Vagina (tissue), 2 donors: Measurements from ENCODE around the gene REV3L.

Experiments
- CTCF ChIP-seq, 3 experiments: fragments of 450-650 bp in 2 of 3; fragments of 200-600 bp in 1 of 3; sonication (generic) in 1 of 3; IDR thresholded peaks; one replicate each; pipeline ENCODE4 v1.5.1; 2017 to 2019; ENCODE audit warnings: antibody characterized with exemption in 3 of 3, mild to moderate bottlenecking in 2 of 3, moderate library complexity in 2 of 3
- POLR2A ChIP-seq, 2 donors: fragments of 450-650 bp; IDR thresholded peaks; one replicate each; pipeline ENCODE4 v1.6.1; 2017; ENCODE audit warnings: antibody characterized with exemption in 2 of 2, mild to moderate bottlenecking in 2 of 2, moderate library complexity in 2 of 2
- POLR2AphosphoS5 ChIP-seq, 2 donors: sonication (generic); formaldehyde crosslinking; IDR thresholded peaks; one replicate each; pipeline ENCODE4 v1.9.0; 2017; ENCODE audit warnings: antibody characterized with exemption in 2 of 2, mild to moderate bottlenecking in 2 of 2, low read depth in 1 of 2; ENCODE audit not compliant: insufficient read depth in 1 of 2

- TF ChIP-seq POLR2A (IDR thresholded peaks at IDR 0.05) = no peak
- TF ChIP-seq CTCF (IDR thresholded peaks at IDR 0.05) = no peak
- no peak for TF ChIP-seq POLR2AphosphoS5 (IDR thresholded peaks at IDR 0.05; ENCODE audit: insufficient read depth in 1 of 2, low read depth in 1 of 2)
Measured at GRCh38 chr6:111354758-111355555, 128.1 kb downstream of the REV3L start.
